Aorta (tissue), 5 donors: ENCODE results near the gene PSTPIP2. TPM values are rescaled to one million over a fixed set of nuclear protein-coding genes. Genes with fewer than 3 reads are reported as not detected.
"Not testable (repeated sequence)": the region's sequence is repeated elsewhere in the genome, so short reads cannot be mapped to it uniquely, and the experiment has no call there.

Source experiments
- ATAC-seq: fragments of 200-7000 bp; cut with Tn5 transposase; one replicate; pipeline ENCODE4 v1.9.1; 2022; ENCODE audit warnings: moderate library complexity; ENCODE audit not compliant: low FRiP score
- DNase-seq, 2 donors: peaks; one replicate each; pipeline ENCODE4 v3.0.0-alpha.2; 2020
- H3K27ac ChIP-seq, 2 donors: one replicate each; pipeline ENCODE4 v1.5.1; 2013; ENCODE audit warnings: low read length in 2 of 2, mild to moderate bottlenecking in 2 of 2, moderate library complexity in 2 of 2, control low read depth in 1 of 2, inconsistent platforms in 1 of 2, low read depth in 1 of 2
- H3K27me3 ChIP-seq, 2 donors: one replicate each; pipeline ENCODE4 v1.6.1; 2013; ENCODE audit warnings: control low read depth in 1 of 2, low read length in 1 of 2, mild to moderate bottlenecking in 1 of 2, moderate library complexity in 1 of 2; ENCODE audit not compliant: insufficient read depth in 2 of 2, control insufficient read depth in 1 of 2
- H3K36me3 ChIP-seq, 2 donors: one replicate each; pipeline ENCODE4 v1.6.1; 2013; ENCODE audit warnings: control low read depth in 1 of 2, low read length in 1 of 2, mild to moderate bottlenecking in 1 of 2; ENCODE audit not compliant: insufficient read depth in 2 of 2, control insufficient read depth in 1 of 2
- H3K4me1 ChIP-seq, 2 donors: one replicate each; pipeline ENCODE4 v1.6.1; 2013; ENCODE audit warnings: low read length in 2 of 2, control low read depth in 1 of 2, mild to moderate bottlenecking in 1 of 2, moderate library complexity in 1 of 2; ENCODE audit not compliant: insufficient read depth in 2 of 2, control insufficient read depth in 1 of 2
- H3K4me3 ChIP-seq, 2 donors: one replicate each; pipeline ENCODE4 v1.5.1; 2013; ENCODE audit warnings: low read length in 2 of 2, control low read depth in 1 of 2, mild to moderate bottlenecking in 1 of 2
- H3K9me3 ChIP-seq: one replicate; pipeline ENCODE4 v1.6.1; 2013; ENCODE audit warnings: mild to moderate bottlenecking, low read length; ENCODE audit not compliant: control insufficient read depth
- WGBS, 2 donors: extraction: QIAGEN DNeasy Blood & Tissue Kit; methylation state at CpG; one replicate each; pipeline ENCODE4 v1.1.7; 2013; 5-methylcytosine and 5-hydroxymethylcytosine counted together
- intact Hi-C, 2 donors: fragments of 100-400 bp; cut with DNase I; formaldehyde crosslinking; loops; one replicate each; pipeline versions ENCODE4 v1.14.2 to v1.15.0; 2022
- polyA plus RNA-seq, 2 donors: library from polyadenylated mRNA; stranded (reverse); fragments of 200-250 nt; gene quantifications; one replicate each; pipeline ENCODE4 v1.2.3, GENCODE V29; 2013
- total RNA-seq, 2 donors: library from RNA; stranded (reverse); fragmentation: NEBNext Ultra II Directional; extraction: Animal tissue kit (Norgen Biotek cat#: 25700); gene quantifications; one replicate each; pipeline ENCODE4 v1.2.1, GENCODE V29; 2021
- donor health status: healthy with polysubstance abuse.
- donor health status: Bipolar disorder and iron deficiency.
- donor health status: DM: no; HTN: no; CAD: no.
- donor health status: DM: no; HTN: no; CAD: no.
- donor health status: DM: yes; HTN: yes; CAD: no.

PSTPIP2 gene
- total and polyA plus RNA-seq, 4 donors, result 2.0 to 12.6 (median 6.7) TPM

GRCh38 chr18:45995461-45995860 lies 76.6 kb downstream of the PSTPIP2 start:
- no peaks in the 10 kb centered on the region for H3K4me1 ChIP-seq
- intact Hi-C loops, result no loop called here

DNA sequence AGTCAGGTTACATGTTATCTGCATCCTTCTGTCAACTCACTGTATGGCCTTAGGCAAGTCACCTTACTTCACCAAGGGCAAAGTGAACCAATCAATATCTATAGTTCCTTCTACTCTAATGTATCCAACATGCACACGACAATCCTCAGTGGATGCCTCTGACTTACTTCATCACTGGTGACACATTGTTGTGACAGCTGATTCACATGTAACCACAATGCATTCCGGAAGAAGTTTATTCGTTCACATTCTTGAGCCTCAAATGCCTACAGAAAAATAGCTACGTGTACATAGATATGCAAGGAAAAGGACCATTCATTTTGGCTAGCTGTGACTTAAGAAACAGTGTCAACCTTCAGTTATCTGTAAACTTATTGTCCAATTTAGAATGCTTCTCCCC lies 78.6 kb downstream of the PSTPIP2 start:
- no peaks in the 10 kb centered on the region for H3K9me3 ChIP-seq
- ATAC-seq (no peak), DNase-seq (no peak)
- peaks cover 0 to 2% of the 10 kb centered on the region in 2 donors for H3K36me3 ChIP-seq
- H3K4me3 ChIP-seq, result no peak overlapping the region
- intact Hi-C loops, result no loop called here
- WGBS, 2 donors, result 59 to 66% methylated on average over 4 of the region's 4 CpGs
- no peaks in the 10 kb centered on the region for H3K27me3 ChIP-seq
- no peak overlapping the region for H3K27ac ChIP-seq
- H3K4me1 ChIP-seq, result no peaks in the 10 kb centered on the region

More at GRCh38 chr18:45995461-45995860, 76.6 kb downstream of the PSTPIP2 start:
- Histone ChIP-seq H3K27me3 (no peaks in the 10 kb centered on the region), H3K9me3 (no peaks in the 10 kb centered on the region), H3K4me3 (no peak overlapping the region), H3K27ac (no peak overlapping the region), H3K36me3 (peaks cover 0 to 2% of the 10 kb centered on the region in 2 donors)
- ATAC-seq (no peak), DNase-seq (no peak)
- 89 to 96% methylated on average over 3 of the region's 3 CpGs for WGBS, 2 donors

GRCh38 chr18:45992527-45992926 lies 79.5 kb downstream of the PSTPIP2 start:
- 83 to 90% methylated on average over 6 of the region's 6 CpGs for WGBS, 2 donors

DNA sequence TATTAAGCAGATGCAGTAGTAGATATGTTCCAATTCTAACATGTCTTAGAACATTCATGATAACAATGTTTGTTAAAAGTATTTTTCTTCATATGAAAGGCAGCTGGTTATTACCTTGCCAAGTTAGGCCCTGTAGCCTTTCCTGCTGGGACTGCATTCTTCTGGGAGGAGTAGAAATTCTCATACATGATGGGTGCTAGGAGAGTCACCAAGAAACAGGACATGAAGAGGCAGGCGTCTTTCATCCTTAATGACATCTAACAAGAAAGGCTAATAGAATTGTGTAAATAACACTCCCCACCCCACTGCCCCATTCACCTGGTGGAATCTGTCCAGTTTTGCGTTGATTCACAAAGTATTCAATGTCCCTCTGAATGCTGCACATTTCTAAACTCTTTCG lies 80.3 kb downstream of the PSTPIP2 start:
- 93 to 95% methylated on average over 3 of the region's 3 CpGs for WGBS, 2 donors
- Histone ChIP-seq H3K27ac (no peak overlapping the region), H3K9me3 (no peaks in the 10 kb centered on the region), H3K4me3 (no peak overlapping the region), H3K36me3 (peaks cover 3% of the 10 kb centered on the region in 2 donors), H3K4me1 (no peaks in the 10 kb centered on the region), H3K27me3 (no peaks in the 10 kb centered on the region)
- ATAC-seq (no peak), DNase-seq (no peak)
- intact Hi-C loops, result no loop called here

More at GRCh38 chr18:45992527-45992926, 79.5 kb downstream of the PSTPIP2 start:
- H3K9me3 ChIP-seq, H3K36me3 ChIP-seq, H3K4me3 ChIP-seq, DNase-seq, H3K27me3 ChIP-seq, H3K4me1 ChIP-seq, H3K27ac ChIP-seq, ATAC-seq, intact Hi-C loops: not testable (repeated sequence)

GRCh38 chr18:45984546-45985235 lies 87.4 kb downstream of the PSTPIP2 start:
- H3K9me3 ChIP-seq, result no peaks in the 10 kb centered on the region
- H3K4me1 ChIP-seq, result no peaks in the 10 kb centered on the region
- intact Hi-C loops, result no loop called here
- H3K36me3 ChIP-seq, result peaks cover 1 to 3% of the 10 kb centered on the region in 2 donors
- ATAC-seq (no peak), DNase-seq (no peak)
- H3K27me3 ChIP-seq, result no peaks in the 10 kb centered on the region
- no peak overlapping the region for H3K4me3 ChIP-seq
- 82 to 89% methylated on average over 4 of the region's 4 CpGs for WGBS, 2 donors
- H3K27ac ChIP-seq, result no peak overlapping the region

GRCh38 chr18:45981821-45982220 lies 90.2 kb downstream of the PSTPIP2 start:
- Histone ChIP-seq H3K27me3 (no peaks in the 10 kb centered on the region), H3K36me3 (no peaks in the 10 kb centered on the region), H3K27ac (no peak overlapping the region), H3K4me1 (no peaks in the 10 kb centered on the region), H3K4me3 (no peak overlapping the region), H3K9me3 (no peaks in the 10 kb centered on the region)
- intact Hi-C loops, result no loop called here
- DNase-seq (no peak), ATAC-seq (no peak)
- WGBS, 2 donors, result 77 to 82% methylated on average over 2 of the region's 2 CpGs

- ATAC-seq, result no peak
- intact Hi-C loops, result no loop called here
- H3K4me3 ChIP-seq, result no peak overlapping the region
- H3K27me3 ChIP-seq, result no peaks in the 10 kb centered on the region
- DNase-seq, result no peak
- no peak overlapping the region for H3K27ac ChIP-seq
- no peaks in the 10 kb centered on the region for H3K36me3 ChIP-seq
- no peaks in the 10 kb centered on the region for H3K9me3 ChIP-seq
- 65 to 75% methylated on average over 2 of the region's 2 CpGs for WGBS, 2 donors
- H3K4me1 ChIP-seq, result no peaks in the 10 kb centered on the region
Measured at GRCh38 chr18:45980229-45980628, 91.8 kb downstream of the PSTPIP2 start.

- no peaks in the 10 kb centered on the region for H3K4me1 ChIP-seq
- no peak for ATAC-seq
- H3K36me3 ChIP-seq, result no peaks in the 10 kb centered on the region
- intact Hi-C loops, result no loop called here
- WGBS, 2 donors, result 87 to 100% methylated on average over 1 of the region's 1 CpG
- no peak overlapping the region for H3K27ac ChIP-seq
- H3K9me3 ChIP-seq, result no peaks in the 10 kb centered on the region
- no peaks in the 10 kb centered on the region for H3K27me3 ChIP-seq
- no peak overlapping the region for H3K4me3 ChIP-seq
- DNase-seq, result no peak
Measured at GRCh38 chr18:45978084-45978483, 94.0 kb downstream of the PSTPIP2 start.

- H3K27ac ChIP-seq, result no peak overlapping the region
- no peaks in the 10 kb centered on the region for H3K4me1 ChIP-seq
- no peak overlapping the region for H3K4me3 ChIP-seq
- 86 to 87% methylated on average over 5 of the region's 5 CpGs for WGBS, 2 donors
- no peaks in the 10 kb centered on the region for H3K36me3 ChIP-seq
- no peaks in the 10 kb centered on the region for H3K27me3 ChIP-seq
- intact Hi-C loops, result no loop called here
- H3K9me3 ChIP-seq, result no peaks in the 10 kb centered on the region
- DNase-seq, result no peak
- no peak for ATAC-seq
Measured at GRCh38 chr18:45976974-45977373, 95.1 kb downstream of the PSTPIP2 start.
